Activated T-helper 1 cell treated with Interleukin-2 at 50 U/mL for 16 hours (primary cell): ENCODE data around the gene TMC2.
"Not testable (repeated sequence)": the region's sequence is repeated elsewhere in the genome, so short reads cannot be mapped to it uniquely, and the experiment has no call there.

Experiments used
- DNase-seq: peaks from one replicate; pipeline ENCODE4 v3.0.0-alpha.2; 2020; ENCODE audit warnings: low read depth

Gene TMC2

DNA sequence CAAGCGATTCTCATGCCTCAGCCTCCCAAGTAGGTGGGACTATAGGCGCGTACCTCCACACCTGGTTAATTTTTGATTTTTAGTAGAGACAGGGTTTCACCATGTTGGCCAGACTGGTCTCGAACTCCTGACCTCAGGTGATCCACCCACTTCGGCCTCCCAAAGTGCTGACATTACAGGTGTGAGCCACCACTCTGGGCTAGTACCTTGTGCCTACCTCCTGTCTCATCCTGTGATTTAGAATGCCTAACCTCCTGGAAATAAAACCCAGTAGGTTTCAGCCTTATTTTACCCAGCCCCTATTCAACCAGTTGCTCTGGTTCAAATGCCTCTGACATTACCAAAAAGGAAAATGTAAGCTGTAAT lies 10.2 kb upstream of the TMC2 start:
- not testable (repeated sequence) for DNase-seq

DNA sequence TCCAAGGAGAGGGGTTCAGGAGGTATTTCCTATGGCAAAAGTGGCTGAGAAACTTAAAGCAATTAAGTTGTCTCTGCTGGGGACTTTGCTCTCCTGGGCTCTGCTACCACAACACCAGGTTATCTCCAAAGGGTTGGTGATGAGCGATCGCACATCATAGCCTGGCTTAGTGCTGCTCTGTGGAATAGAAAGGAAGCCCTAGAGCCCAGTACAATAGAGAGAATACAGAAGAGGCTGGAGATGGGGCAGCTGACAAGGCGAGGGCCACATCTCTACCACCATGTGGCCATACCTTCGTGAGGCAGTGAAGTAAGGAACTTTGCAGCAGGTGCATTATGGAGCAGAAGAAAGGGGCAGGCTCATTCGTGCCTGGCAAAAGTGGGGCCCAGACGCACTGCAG lies 8.6 kb upstream of the TMC2 start:
- DNase-seq = no peak

DNA sequence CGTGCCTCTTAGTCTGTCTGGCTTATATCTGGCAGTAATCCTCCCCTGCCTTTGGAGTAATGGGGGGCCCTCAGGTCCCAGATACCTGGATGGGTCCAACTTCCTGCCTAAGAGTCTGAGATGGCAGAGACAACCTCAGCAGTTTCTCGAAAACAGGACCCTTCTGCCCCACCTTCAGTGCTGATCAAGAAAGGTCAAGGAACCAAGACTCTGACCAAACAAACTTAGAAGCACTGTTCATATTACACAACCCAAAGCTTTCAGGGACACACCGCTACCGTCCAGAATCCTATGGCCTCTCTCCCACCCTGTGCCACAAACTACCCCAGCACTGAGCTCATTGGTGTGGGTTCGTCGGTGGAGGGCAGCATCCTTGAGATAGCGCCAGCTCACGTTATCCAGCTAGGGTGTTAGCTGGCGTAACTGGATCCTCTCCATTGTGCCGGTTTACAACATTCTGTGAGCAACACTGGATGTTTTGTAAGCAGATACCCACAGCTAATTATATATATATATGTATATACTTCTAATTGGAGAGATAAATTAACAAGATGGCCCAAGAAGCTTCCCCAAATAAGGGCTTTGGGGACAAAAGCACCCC lies 7.6 kb upstream of the TMC2 start:
- DNase-seq = no peak

DNA sequence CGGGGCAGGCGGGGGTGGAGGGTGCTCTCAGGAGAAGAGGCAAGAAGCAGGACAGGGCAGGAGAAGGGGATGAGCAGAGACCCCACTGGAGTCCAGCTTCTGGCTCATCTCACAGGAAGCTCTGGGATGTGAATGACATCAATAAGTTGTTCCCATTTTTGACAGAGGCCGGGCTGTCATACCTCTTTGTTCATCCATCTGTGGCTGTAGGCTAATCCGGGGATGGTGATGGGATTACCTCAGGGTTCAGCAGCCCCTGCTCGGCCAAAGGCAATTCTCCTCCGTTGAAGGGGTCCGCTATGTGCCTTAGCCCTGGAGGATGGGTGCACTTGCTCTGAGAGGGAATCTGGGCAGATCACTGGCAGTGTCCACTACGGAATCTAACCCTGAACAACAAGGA lies 3.3 kb upstream of the TMC2 start:
- DNase-seq = no peak

DNA sequence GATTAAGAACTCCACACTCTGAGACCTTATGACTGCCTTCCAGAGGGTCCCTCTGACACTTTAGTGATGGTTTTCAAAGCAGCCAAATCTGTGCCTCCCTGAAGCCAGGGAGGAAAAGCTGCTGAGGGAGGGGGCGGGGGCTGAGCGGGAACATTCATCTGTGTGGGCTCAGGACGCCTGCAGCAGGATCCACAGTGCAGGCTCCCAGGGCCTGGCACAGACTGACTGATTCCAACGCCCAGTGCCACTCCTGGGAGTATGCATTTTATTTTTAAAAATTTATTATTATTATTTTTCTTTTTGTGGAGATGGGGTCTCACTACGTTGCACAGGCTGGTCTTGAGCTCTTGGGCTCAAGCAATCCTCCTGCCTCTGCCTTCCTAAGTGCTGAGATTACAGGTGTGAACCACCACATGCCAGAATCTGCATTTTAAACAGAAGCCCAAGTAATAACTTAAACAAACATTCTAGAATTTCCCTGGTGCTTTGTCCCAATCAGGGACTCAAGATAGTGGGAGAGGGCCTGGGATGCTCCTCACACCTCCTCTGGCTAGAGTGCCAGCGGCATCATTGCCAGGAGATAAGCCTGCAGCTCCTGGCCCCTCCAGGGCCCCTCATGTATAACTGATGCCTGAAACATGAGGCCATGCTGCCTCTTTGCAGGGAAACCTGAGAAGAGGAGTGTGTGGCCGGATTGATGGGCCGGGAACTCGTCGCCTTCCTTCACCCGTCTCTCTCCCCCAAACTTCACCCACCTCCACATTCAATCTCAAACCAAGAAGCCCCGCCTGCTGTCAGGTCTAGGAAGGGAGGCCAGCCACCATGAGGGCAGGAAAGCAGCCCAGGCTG lies 438 bp upstream of the TMC2 start:
- DNase-seq = no peak

DNA sequence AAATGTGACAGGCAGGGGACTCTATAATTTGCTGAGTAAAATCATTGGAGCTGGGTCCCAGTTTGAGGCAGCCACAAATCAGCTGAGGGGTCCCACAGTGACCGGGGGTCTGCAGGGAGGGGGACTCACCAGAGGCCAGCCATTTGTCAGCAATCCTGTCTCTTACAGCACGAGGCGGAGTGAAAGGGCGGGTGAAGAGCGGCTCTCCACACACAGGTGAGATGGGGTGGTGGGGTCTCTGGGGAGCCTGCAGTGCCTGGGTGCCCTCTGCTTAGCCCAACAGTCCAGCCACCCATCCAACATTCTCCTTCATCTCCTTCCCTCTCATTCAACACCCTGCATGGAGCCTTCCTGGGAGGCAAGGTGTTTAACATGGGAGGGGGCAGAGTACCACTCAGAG lies 728 bp downstream of the TMC2 start:
- no peak for DNase-seq

DNA sequence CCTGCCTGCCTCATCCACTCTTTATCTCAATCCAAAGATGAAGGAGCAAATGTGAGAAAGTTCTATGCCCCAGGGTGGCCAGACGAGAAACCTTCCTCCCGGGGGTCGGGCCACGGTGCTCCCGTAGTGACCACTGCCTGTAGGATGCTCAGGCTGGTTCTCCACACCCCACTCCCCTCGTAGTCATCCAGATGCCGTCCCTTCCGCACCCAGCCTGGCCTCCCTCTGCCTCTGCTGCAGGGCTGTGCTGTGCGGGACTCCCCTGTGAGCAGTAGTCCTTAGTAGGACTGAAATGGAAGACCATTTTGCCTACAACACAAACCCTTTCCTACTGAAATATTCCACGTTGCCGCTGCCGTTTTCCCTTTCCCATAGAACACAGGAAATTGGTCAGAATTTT lies 2.0 kb downstream of the TMC2 start:
- DNase-seq = no peak

DNA sequence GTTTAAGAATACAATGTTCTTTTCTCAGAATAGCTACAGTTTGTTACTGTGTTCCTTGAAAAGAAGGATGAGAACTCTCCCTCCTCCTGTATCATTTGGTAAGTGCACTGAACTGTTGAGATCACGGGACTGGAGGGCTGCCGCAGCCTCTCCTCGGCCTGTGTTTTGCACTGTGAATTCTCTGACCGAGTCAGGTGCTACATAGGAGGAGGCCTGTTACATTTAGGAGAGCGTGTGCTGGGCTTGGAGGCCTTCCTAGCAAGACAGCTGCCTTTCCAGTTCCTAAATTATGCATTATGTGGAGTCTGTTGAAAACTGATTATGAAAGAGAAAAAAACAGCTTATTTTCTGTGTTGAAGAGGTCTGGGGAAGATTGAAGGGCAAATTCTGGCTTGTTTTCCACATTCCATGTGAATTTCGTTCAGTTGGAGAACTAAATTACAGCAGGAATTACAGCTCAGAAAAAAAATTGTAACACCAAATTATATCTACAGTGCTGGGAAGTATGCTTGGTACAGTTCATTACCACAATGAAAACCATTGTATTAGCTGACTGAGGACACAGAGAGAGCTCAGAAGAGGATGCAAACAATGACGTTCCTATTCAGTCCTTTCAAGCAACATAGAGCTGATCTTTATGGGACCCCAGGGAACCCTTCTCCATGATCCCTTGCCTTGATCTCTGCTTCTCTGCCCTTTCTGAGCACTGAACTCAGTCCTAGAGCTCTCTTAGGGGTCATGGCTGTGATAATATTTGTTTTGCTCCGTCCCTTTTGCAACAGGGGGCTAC lies 2.8 kb downstream of the TMC2 start:
- no peak for DNase-seq

DNA sequence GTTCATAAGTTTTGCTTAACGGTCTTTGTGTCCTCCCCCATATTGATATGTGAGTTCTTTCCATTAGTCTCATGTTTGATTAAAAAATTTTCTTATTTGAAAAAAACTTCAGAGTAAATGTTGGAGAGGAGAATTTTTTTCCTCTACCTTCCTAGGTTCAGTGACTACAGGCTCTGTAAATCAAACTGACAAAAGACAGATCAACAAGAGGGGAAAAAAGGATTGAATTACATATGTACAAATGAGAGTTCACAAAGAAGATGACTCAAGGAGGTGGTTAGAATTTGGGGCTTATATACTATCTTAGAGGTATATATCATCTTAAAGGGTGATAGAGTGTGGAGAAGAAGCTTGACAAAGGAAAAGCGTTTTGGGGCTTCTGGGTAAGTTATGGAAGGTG lies 5.6 kb downstream of the TMC2 start:
- no peak for DNase-seq

DNA sequence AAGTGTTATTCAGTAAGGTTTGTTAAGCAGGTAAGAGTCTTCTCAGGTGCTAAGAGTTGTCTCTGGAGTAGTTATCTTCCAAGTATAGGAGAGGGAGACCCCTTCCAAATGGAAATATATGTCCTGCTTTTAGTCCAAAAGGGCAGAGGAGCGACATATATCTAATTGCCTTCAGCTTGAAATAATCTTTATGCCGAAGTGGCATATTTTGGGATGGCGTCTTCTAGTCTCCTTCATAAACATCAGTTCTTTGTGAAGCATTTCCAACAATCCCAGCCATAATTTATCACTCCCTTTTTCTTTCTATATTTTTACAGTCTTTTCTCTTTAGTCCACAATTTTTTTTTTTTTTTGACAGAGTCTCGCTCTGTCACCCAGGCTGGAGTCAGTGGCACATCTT lies 6.0 kb downstream of the TMC2 start:
- no peak for DNase-seq

DNA sequence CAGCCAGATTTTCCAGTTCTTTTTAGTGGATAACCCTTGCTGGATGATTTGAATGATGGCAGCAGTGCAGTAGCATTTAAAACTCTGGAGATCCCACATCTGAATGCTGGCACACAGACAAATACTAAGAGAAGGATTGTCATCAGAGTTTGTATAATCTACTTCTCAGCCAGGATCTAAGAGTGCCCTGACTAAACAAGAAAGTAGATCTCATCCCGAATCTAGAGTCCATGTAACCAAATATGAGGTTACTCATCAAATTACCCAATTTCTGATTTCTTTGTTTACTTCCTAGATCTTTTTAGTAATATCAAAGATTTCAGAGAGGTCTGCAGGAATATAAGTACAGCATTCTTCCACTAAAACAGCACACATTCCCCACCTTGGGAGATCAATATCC lies 7.8 kb downstream of the TMC2 start:
- no peak for DNase-seq

DNA sequence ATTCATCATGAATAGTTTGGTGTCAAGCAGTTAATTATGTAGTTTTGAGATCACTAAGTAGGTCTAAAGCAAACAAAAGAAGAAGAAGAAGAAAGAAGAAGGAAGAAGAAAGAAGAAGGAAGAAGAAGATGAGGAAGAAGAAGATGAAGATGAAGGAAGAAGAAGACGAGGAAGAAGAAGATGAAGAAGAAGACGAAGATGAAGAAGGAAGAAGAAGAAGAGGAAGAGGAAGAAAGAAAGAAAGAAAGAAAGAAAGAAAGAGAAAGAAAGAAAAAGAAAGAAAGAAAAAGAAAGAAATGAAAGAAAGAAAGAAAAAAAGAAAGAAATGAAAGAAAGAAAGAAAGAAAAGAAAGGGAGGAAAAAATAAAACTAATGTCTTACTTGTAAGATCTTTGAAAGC lies 9.2 kb downstream of the TMC2 start:
- DNase-seq = no peak

DNA sequence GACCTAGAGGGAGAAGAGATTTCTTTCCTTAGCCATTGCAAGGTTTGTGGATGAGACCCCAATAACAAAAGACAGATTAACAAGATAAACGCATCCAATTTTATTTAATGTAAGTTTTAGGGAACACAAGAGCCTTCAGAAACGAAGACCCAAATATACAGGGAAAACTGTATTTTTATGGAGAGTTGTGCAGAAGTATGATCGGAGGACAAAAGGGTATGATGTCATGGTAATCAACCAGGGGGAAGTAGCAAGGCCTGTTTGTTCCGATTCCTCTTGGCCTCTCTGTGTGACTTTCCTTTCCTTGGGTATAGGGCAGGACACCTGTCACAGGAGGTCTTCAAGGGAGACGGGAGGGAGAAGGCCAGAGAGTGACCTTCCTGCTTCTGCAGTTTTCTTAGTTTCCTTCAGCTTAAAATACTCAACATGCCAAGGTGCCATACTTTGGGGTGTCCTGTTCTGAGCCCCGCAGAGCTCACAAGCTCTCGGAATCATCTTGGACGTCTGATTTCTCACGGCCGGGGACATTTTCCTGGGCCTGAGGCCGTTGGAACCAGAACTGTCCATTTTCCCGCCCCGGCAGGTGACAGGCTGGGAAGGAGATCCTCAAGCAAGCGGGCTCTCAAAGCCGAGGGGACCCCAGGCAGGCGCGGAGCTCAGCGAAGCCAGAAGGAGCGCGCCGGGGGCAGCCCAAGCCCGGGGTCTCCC lies 21.7 kb downstream of the TMC2 start:
- no peak for DNase-seq

DNA sequence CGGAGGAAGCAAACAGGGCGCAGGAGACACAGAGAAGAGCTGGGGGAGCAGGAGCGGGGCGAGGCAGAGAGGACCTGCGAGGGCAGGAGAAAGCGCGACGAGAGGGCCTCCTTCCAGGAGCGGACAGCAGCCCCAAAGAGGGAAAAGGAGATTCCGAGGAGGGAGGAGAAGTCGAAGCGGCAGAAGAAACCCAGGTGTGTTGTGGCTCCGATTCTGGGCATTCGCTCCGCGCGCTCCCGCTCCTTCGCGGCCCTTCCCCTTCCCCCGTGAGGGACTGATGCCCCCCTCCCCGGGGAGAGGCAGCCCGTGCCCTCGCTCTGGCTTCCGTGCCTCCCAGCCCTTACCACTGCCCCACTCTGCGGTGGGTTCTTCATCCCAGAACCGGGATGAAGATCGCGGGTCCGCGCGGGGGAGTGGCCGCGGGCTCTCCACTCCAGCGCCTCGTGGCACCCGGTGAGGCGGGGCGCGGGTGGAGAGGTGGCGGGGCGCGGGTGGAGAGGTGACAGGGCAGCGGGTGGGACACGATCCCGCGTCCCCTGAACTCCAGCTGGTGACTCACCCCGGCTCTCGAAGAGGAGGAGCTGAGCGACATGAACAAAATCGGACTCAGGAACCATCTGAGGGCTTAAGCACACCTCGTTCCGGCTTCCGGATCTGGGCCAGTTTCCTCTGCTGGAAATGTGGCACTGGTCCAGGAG lies 22.4 kb downstream of the TMC2 start:
- DNase-seq = no peak

DNA sequence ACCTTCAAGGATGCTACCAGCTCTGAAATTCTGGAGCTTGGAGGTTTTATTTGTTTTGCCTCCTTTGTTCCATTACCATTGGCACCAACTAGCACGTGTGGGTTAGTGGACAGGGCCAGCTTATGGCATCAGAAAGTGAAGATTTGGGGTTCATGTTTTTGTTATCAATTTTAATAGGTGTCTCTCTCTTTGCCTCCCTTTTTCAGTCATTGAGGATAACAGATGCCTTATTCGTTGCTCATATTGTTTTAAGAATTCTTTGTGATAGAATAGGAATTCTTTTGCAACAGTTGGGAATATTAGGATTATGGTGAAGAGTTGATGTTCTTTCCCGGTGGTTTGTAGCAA lies 22.9 kb downstream of the TMC2 start:
- no peak for DNase-seq

DNA sequence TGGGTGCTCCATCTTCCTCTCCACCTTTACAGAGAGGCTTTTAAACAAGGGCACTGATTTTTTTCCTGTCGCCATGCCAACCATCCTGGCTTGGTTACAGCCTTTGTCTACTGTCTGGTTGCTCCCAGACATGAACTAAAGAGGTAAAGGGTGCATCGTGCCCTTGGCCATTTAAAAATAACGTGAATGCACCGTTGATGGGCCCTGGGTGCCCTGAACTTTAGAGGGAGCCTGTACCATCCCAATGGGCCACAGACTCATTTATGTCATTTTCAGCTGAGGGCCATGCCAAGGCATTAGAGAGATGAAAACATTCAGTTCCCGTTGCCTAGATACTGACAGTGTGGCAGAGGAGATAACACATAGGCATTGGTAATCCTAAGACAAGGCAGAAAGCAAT lies 23.3 kb downstream of the TMC2 start:
- DNase-seq = no peak

DNA sequence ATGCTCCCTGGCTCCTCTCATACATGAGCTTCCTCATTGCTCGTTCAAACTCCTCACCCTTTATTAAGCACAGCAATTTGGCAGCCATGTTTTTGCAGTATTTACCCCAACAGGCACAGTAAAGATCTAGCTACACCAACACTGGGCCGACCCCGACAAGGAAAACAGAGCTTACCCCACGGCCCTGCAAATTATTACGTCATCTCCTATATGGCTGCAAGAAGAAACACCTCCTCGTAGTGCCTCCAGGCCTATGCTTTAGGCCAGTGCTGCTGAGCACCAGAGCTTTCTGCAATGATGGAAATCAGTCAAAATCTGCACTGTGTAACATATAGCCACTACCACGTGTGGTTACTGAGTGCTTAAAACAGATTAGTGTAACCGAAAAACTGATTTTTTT lies 26.7 kb downstream of the TMC2 start:
- no peak for DNase-seq

DNA sequence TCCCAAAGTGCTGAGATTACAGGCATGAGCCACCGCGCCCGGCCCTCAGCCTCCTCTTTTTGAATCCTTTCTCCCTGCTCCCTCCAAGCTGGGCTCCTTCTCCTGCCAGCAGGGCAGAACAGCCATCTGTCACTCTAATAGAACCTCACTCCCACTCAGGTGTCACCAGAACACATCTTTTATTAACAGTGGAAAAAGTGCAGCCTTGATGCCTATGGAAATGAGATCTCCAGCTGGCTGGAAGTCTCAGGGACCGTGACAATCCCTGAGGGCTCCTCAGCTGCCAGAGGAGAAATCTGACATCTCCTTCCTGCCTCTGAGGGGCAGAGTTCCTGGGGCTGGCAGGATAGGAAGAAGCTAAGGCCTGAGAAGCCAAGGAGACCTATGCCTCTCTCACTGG lies 28.0 kb downstream of the TMC2 start:
- no peak for DNase-seq

DNA sequence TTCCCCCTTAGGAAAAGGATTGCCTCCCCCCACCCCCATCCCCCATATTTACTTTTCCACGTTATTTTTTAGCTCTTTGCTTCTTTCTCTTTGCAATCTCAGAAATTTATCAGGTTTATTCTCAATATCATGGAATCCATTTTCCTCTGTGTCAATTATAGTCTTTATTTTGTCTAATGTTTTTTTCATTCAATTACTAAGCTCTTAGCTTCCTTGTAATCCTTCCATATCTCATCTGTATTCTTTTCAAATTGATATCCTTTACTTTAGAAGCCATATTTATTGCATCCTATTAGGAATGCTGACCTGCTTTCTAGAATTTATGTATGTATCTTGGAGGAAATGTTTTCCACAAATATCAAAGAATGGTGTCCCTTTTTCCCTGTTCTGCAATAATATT lies 39.3 kb downstream of the TMC2 start:
- no peak for DNase-seq

DNA sequence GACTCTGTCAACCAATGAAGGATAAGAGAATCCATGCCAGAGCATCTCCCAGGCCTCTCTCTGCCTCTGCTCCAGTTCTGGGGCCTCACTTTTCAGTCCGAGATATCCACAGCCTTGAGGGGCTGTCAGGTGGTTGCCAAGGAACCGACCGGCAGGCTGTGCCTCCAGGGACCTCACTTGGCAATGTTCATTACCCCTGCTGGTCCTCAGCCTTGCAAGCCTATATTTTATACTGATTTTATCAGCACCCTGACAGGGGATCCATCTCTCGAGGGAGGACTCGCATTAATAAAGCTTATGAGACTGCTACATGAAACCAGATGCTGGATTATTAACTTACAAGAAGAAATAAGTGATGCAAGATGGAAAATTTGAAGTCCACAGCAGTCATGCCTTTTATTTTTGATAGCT lies 39.9 kb downstream of the TMC2 start:
- no peak for DNase-seq

DNA sequence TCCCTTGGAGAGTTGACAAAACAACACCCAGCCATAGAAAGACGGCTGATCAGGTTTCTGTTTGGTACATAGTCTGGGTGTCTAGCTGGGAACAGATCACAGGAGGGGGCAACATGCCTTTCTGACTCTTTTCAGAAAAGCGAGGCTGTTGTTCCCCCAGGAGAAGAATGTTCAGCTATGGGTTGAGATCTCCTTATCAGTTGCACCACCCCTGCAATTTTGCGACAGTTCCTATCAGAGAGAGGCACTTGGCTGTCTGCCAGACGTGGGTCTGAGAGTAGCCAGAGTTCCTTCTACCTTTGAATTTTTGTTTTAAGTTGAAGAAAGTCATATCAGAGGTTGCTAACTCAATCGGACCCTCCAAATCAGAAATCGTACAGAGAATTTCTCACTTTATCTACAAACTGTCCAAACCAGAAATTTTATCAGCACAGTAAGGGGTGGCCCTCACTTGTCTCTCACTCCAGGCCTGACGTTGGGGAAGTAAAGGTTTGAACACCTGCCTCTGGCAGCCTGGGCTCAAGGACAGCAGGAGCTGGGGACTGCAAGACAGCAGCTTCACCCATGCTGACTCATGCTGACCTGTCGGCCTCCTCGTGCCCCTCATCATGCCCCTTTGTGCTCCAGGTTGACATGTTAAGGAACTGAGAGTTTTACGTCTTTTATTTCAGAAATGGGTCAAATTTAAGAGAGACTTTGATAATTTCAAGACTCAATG lies 42.3 kb downstream of the TMC2 start:
- no peak for DNase-seq
